GM19035 (cell line): Measurements from ENCODE around the gene HOXB3.

ENCODE experiments used
- ATAC-seq: cut with Tn5 transposase; IDR thresholded peaks from one replicate; pipeline ENCODE4 v1.9.1; 2021; ENCODE audit not compliant: unreplicated experiment

Gene HOXB3

DNA sequence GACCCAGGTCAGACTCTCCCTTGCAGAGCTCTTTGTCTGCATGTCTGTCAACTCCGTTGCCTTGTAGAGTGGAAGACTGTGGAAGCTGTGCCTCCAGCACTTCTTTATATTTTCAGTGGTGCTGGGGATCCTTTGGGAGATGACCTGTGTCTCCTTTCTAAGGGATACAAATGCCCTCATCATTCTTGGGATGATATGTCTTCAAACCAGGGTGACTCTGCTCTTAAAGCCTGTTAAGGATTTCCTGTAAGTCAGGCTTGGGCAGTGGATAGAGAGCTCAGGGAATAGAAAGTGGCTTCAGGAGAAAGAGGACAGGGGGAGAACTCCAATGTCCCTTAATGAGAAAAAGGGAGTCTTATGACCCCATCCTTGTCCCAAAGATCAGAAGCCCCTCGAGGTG lies 1.5 kb downstream of the HOXB3 start:
- no peak for ATAC-seq

GRCh38 chr17:48588074-48588415 lies 2.0 kb downstream of the HOXB3 start:
- no peak for ATAC-seq

DNA sequence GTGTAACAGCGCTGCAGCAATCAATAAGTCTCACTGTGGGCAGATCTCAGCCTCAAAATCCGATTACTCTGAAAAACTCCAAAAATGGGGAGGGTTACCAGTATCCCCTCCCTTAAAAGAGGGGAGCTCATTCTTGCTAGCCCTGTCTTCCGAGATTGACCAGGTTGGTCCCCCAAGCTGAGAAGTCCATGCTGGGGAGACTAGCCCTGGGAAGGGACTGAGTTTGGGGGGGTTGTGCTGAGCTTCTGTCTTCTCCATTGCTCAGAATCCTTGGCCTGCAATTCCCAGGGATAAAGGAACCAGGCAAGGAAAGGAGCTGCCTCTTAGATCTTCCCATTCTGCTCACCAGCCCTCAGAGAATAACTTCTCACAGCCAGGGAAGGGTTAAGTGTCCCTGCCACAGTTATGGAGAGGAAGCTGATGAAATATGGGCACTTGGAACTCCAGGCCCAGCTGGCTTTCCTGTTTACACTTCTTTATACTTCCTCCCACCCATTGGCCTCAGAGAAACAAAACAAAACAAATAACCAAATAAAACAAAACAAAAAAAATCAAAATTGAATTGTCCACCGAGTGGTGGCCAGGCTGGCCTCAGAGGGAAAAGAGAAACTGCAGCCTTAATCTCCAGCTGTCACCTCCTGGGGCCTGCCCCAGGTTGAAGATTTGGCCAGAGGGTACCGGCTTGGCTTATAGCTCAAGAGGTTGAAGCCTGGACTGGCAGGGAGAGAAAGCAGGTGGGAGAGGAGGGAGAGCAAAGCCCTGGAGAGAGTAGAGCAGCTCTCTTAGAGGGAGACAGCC lies 2.6 kb downstream of the HOXB3 start:
- ATAC-seq: no peak

DNA sequence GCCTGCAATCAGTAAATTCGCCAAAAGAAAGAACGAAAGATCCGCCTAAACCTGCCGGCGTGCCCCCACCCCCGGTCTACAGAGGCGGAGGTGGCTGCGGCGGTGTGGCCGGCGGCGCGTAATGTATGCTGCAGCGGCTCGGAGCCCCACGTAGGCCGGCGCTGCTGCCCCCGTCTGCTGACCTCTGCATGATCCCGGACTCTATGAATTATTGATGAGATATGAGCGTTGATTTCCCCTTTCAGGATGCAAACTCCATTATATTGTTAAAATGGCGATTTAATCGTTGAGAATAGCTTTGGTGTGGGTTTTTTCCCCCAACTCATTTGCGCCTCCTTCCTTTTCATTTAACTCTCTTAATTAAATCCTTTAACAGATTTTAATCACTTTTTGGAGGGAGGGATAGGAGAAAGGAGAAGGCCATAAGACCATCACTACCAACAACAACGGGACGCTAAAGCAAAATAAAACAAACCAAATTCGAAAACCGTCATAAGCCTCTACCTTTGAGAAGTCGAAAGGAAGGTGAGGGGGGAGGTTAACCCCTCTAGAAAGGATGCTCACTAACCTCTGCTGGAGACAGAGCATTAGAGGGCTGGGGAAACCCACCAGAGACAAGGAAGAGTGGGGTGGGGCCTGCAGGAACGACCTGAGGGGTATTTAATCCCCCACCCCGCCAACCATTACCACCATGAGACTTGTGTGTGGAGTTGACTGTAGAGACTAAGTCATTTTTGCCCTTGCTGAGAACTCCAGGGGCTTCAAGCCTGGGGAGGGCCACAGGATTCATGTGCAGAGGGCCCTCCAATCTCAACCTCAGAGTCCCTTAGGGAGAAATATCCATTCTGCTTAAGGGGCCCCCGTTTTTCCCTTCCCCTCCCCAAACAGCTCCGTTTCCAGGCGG lies 3.4 kb downstream of the HOXB3 start:
- no peak for ATAC-seq

- ATAC-seq: no peak
Observed at GRCh38 chr17:48584223-48584741, 5.8 kb downstream of the HOXB3 start.

DNA sequence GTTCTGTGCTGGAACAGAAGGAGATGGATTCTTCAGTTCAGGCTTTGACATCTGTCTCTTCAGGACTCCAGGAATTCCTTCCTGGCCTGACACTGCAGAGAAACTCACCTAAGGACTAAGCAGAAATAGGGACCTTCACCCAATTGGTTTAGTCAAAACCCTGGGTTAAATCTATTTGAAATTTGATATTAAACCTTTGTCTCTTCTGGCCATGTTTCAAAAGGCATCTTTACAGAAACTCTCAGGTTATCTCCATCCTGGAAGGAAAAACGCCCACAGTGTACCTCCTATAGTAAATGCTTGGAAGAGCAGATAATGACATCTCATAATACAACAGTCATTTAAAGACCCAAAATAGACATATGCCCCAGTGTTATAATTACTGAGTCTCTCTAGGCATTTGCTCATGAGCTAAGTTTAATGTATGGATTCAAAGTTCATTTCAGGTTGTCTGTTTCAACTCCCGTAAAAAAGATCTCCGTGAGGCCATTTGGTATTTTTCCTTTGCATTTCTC lies 6.3 kb downstream of the HOXB3 start:
- no peak for ATAC-seq

- ATAC-seq: no peak
Observed at GRCh38 chr17:48582750-48583069, 7.3 kb downstream of the HOXB3 start.

GRCh38 chr17:48579760-48580554 lies 10.1 kb downstream of the HOXB3 start:
- ATAC-seq: no peak

GRCh38 chr17:48579471-48579759 lies 10.6 kb downstream of the HOXB3 start:
- ATAC-seq: no peak

GRCh38 chr17:48578616-48579470 lies 11.2 kb downstream of the HOXB3 start:
- peak; percentile 34 for ATAC-seq

- ATAC-seq: peak; percentile 70
Observed at GRCh38 chr17:48577946-48578615, 12.0 kb downstream of the HOXB3 start, which contains the start of gene HOXB4. Gene HOXB4, minus strand, starts transcription at chr17:48578350. Its CDS starts 31 bp downstream, at chr17:48578319.

GRCh38 chr17:48577330-48577945 lies 12.6 kb downstream of the HOXB3 start:
- ATAC-seq: no peak

DNA sequence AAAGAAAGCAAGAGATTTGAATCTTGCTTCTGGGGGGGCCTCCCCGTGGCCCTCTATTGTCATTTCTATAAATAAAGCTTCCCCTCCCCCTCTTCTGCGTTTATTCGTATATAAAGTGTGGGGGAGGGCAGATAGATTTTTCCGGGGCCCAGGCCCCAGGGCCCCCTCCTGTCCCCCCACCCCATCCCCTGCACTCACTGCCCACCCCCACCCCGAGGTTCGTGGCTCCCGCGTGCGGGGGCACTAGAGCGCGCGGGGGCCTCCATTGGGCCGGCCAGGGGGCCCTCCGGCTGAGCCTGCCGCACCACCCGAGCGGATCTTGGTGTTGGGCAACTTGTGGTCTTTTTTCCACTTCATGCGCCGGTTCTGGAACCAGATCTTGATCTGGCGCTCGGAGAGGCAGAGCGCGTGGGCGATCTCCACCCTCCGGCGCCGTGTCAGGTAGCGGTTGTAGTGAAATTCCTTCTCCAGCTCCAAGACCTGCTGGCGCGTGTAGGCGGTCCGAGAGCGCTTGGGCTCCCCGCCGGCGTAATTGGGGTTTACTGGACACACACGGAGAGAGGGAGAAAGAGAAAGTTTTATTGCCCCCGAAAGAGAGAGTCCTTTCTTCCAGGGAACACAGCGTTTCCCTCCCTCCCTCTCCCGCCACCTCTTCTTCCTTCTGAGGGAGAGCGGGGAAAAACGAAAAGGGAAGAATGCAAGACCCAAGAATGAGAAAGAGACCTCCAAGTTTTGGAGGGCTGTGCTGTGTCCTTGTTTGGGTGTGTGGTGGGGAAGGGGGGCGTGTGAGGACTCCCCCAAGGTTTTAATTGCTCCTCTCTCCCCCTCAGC lies 13.3 kb downstream of the HOXB3 start:
- ATAC-seq: no peak

DNA sequence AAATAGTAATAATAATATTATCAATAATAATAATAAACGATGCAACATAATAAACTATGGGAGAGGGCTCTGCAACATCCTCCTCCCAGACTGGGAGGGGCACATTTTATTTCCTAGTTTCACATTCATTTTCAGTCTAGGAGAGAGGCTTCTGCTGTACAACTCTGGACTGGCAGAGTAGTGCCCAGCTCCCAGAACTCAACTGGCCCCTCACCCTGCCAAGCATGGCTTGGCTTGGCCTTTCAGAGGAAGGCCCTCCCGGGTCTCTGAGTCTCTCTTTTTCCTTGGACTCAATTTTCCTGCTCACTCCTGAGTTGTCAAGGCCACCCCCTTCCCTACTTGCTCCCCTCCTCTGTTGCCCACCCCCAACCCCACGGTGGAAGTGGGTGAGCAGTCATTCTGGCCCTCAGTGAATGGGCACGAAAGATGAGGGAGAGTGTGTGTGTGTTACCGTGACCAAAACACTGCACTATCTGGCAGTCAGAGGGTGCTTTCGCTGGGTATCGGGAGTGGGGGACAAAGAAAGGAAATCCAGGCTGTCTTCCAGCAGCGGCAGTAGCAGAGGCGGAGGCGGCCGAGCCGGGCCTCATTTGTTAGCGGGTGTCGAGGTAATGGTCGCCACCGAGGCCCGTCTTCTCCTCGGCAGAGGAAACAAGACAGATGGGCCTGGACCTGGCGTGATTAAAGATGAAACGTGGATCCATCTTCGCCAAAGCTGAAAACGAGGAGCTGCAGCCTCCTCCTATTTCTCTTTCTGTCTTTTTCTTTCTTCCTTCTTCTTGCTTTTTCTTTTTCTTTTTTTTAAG lies 14.2 kb downstream of the HOXB3 start:
- no peak for ATAC-seq

DNA sequence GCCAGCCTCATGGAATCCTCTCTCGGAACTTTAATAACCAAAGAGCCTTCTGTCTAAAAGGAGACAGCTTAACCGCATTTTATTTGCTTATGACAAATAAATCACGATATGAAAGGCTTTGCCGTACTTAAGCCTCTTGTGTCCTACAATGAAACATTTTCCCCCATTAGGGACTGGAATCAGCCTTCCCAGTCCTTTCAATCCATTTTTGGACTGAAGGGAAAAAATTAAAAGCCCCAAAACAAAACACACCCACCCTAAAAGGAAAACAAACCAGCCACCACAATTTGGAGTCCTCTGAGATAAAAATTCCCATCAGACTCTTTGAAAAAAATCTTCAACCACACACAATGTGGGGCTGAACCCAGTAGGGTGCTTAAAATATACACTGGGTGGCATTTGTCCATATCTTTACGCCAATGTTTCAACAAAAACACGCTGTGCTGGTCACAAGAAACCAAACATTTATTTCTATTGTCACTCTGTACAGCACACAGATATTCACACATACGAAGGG lies 14.9 kb downstream of the HOXB3 start:
- no peak for ATAC-seq

GRCh38 chr17:48574505-48575065 lies 15.5 kb downstream of the HOXB3 start:
- no peak for ATAC-seq

DNA sequence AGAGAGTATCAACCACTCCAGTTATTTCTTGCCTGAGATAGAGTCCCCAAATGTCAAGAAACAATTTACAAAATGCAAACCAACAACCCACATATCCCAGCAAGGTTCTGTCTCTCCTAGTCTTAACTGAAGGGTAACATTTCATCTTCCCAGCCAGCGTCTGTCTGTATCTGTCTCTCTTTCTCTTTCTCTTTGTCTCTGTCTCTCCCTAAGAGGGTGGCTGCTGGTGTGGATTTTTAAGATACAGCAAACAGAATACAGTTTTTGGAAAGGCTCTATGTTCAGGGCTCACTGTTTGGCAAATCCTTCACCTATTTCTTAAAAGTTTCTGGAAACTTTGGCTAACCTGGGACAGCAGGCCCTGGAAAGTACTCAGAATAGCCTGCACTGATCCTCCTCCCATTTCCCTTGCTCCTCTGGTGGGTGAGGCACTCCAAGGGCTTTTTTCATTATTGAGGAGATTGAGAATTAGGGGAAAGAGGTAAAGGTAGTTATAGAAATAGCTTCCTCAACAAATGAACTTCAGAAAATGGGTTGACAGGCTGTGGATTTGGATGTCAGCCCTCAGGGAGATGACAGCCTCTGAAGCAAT lies 18.1 kb downstream of the HOXB3 start:
- ATAC-seq: no peak
